ENCODE measurements around the gene MVB12B.

DNA sequence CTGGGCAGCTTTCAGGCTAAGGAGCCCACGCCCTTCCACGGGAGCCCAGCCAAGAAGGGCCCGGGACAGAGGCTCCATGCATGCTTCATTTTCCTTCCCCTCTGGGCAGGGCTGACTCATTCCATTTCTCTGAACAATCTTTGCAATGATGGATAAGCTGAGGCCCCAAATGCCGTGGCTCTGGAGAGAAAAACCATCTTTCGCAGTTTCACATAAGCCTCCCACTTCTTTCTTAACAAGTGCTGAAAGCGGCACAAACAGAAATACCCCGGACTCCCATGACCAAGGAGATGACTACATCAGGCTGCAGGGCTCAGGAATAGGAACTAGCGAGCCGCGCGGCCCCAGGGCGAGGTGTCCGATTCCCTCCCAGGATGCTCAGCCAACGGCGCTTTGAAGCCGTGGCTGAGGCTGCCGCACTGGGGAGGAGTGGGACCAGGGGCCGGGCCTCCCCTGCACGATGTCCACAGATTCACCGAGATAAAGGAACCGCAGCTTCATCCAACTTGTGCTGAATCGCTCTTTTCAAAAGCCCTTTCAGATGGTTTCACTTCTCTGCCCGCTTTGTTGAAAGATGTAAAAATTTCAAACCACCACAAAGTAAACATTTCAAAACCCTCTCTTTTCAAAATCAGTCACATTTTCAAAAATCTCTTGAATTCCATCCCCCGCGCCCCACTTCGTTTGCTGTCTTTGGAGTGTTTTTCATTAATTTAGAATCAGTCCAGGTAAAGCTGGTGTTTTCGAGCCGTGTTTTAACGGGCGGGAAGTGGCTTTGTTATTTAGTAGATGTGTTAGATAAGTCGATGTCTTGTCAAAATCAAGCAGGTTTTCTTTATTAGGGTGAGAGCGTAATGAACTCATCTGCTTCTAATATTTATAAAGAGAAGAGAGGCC lies 190.6 kb downstream of the MVB12B start:
- TF ChIP-seq CTCF (IDR thresholded peaks at IDR 0.05; ENCODE audit: control extremely low read depth in 1 of 3, insufficient read depth in 1 of 3, low read depth in 1 of 3, low read length in 3 of 3), result no peak
- no peak for TF ChIP-seq TCF12 (IDR thresholded peaks at IDR 0.05; ENCODE audit: low read depth, low read length)
- no peak for TF ChIP-seq SIN3A (conservative IDR thresholded peaks at IDR 0.05 in 1 of 2, IDR thresholded peaks at IDR 0.05 in 1 of 2; ENCODE audit: low read depth in 1 of 2, low read length in 2 of 2)
- no peak for TF ChIP-seq GTF2F1 (IDR thresholded peaks at IDR 0.05; ENCODE audit: borderline replicate concordance, low read depth, low read length)
- no peak for TF ChIP-seq RFX5 (IDR thresholded peaks at IDR 0.05; ENCODE audit: borderline replicate concordance, low read depth, low read length)
